Karpas-422 (cell line): ENCODE results near the gene POLR3K. TPM values are rescaled to one million over a fixed set of nuclear protein-coding genes. Genes with fewer than 3 reads are reported as not detected.

ENCODE experiments used
- DNase-seq: peaks from one replicate; pipeline ENCODE4 v3.0.0-alpha.2; 2015
- H2AFZ ChIP-seq: fragments of 200-600 bp; sonication (generic); 2 replicates; pipeline ENCODE4 v1.6.1; 2014; ENCODE audit warnings: antibody characterized with exemption, low read length, mixed read lengths
- H3K27ac ChIP-seq: fragments of 200-600 bp; sonication (generic); 2 replicates; pipeline ENCODE4 v1.5.1; 2014; ENCODE audit warnings: mild to moderate bottlenecking, low read length, moderate library complexity
- H3K27me3 ChIP-seq: fragments of 200-600 bp; sonication (generic); 2 replicates; pipeline ENCODE4 v1.6.1; 2014; ENCODE audit warnings: low read length, mixed read lengths
- H3K36me3 ChIP-seq: fragments of 200-600 bp; sonication (generic); 2 replicates; pipeline ENCODE4 v1.6.1; 2014; ENCODE audit warnings: low read length, mixed read lengths; ENCODE audit not compliant: insufficient read depth
- H3K4me1 ChIP-seq: fragments of 200-600 bp; sonication (generic); 2 replicates; pipeline ENCODE4 v1.6.1; 2014; ENCODE audit warnings: mild to moderate bottlenecking, low read length, mixed read lengths
- H3K4me2 ChIP-seq: fragments of 200-600 bp; sonication (generic); 2 replicates; pipeline ENCODE4 v1.6.1; 2014; ENCODE audit warnings: low read length, low read depth, mild to moderate bottlenecking; ENCODE audit not compliant: poor library complexity, severe bottlenecking
- H3K4me3 ChIP-seq: fragments of 200-600 bp; sonication (generic); 2 replicates; pipeline ENCODE4 v1.5.1; 2014; ENCODE audit warnings: mild to moderate bottlenecking, antibody characterized with exemption, low read length, mixed read lengths
- H3K79me2 ChIP-seq: fragments of 200-600 bp; sonication (generic); 2 replicates; pipeline ENCODE4 v1.6.1; 2014; ENCODE audit warnings: mild to moderate bottlenecking, low read length, mixed read lengths
- H3K9ac ChIP-seq: fragments of 200-600 bp; sonication (generic); 2 replicates; pipeline ENCODE4 v1.6.0; 2014; ENCODE audit warnings: low read length
- H3K9me2 ChIP-seq: fragments of 200-600 bp; sonication (generic), shearing (Covaris generic); replicated peaks from 2 replicates; pipeline ENCODE4 v1.6.0; 2014; ENCODE audit warnings: mild to moderate bottlenecking, low read length, moderate library complexity; ENCODE audit not compliant: insufficient read depth
- H3K9me3 ChIP-seq: fragments of 300-700, 200-600 bp; sonication (generic); 2 replicates; pipeline ENCODE4 v1.6.1; 2014; ENCODE audit warnings: low read length, mixed read lengths
- H4K20me1 ChIP-seq: fragments of 200-600 bp; sonication (generic); 2 replicates; pipeline ENCODE4 v1.6.1; 2014; ENCODE audit warnings: mild to moderate bottlenecking, antibody characterized with exemption, low read length, low read depth; ENCODE audit not compliant: insufficient read depth
- total RNA-seq: library from RNA; depleted of rRNA; stranded (reverse); fragments of >200 nt; shearing (Covaris generic); gene quantifications from 2 replicates; pipeline ENCODE4 v1.2.3, GENCODE V29; 2014; ENCODE audit warnings: low replicate concordance

The POLR3K gene
- total RNA-seq, 1 experiment from 2014 or later = 11.9 TPM

- Histone ChIP-seq H3K79me2 (no peaks in the 10 kb centered on the region), H3K4me3 (no peak overlapping the region), H3K27me3 (no peaks in the 10 kb centered on the region), H3K4me2 (no peak overlapping the region), H3K9me3 (no peaks in the 10 kb centered on the region), H3K4me1 (no peaks in the 10 kb centered on the region), H3K9me2 (no peaks in the 10 kb centered on the region), H3K27ac (no peak overlapping the region), H4K20me1 (no peaks in the 10 kb centered on the region; the same call in 1 of the 2 replicates), H2AFZ (no peak overlapping the region), H3K36me3 (no peaks in the 10 kb centered on the region), H3K9ac (no peak overlapping the region)
- DNase-seq = no peak
These were observed 11.5 kb upstream of the POLR3K start for GRCh38 chr16:64914-65255.

- Histone ChIP-seq H4K20me1 (no peaks in the 10 kb centered on the region; the same call in 1 of the 2 replicates), H3K36me3 (no peaks in the 10 kb centered on the region), H3K4me2 (no peak overlapping the region), H3K9me3 (no peaks in the 10 kb centered on the region), H3K27me3 (no peaks in the 10 kb centered on the region), H3K79me2 (no peaks in the 10 kb centered on the region), H3K27ac (no peak overlapping the region), H3K4me3 (no peak overlapping the region), H3K4me1 (no peaks in the 10 kb centered on the region), H3K9me2 (no peaks in the 10 kb centered on the region), H3K9ac (no peak overlapping the region), H2AFZ (no peak overlapping the region)
- DNase-seq = no peak
These were observed 10.8 kb upstream of the POLR3K start for GRCh38 chr16:63998-64913.

GRCh38 chr16:63466-63865 lies 10.1 kb upstream of the POLR3K start:
- H3K36me3 ChIP-seq = no peaks in the 10 kb centered on the region
- H3K4me1 ChIP-seq = no peaks in the 10 kb centered on the region
- no peaks in the 10 kb centered on the region for H3K9me2 ChIP-seq
- no peak overlapping the region for H2AFZ ChIP-seq
- H3K4me2 ChIP-seq = no peak overlapping the region
- H3K27me3 ChIP-seq = no peaks in the 10 kb centered on the region
- no peak for DNase-seq
- no peak overlapping the region for H3K9ac ChIP-seq
- H4K20me1 ChIP-seq = no peaks in the 10 kb centered on the region
- H3K4me3 ChIP-seq = no peak overlapping the region
- no peaks in the 10 kb centered on the region for H3K79me2 ChIP-seq
- H3K9me3 ChIP-seq = no peaks in the 10 kb centered on the region
- H3K27ac ChIP-seq = no peak overlapping the region

DNA sequence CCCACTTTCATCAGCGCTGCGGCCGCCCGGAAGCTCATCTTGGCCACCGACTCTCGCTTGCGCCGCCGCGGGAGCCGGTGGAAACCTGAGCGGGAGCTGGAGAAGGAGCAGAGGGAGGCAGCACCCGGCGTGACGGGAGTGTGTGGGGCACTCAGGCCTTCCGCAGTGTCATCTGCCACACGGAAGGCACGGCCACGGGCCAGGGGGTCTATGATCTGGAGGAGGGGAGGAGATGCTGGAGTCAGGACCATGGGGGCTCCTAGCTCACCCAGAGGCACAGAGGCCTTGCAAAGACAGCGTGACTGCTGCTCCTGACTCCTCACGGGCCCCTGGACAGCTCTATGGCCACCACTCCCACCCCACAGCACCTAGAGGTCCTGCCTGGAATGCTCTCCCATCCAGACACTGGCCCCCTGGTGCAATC lies 9.6 kb upstream of the POLR3K start:
- no peak overlapping the region for H3K4me2 ChIP-seq
- H3K4me1 ChIP-seq = no peaks in the 10 kb centered on the region
- no peaks in the 10 kb centered on the region for H3K27me3 ChIP-seq

DNA sequence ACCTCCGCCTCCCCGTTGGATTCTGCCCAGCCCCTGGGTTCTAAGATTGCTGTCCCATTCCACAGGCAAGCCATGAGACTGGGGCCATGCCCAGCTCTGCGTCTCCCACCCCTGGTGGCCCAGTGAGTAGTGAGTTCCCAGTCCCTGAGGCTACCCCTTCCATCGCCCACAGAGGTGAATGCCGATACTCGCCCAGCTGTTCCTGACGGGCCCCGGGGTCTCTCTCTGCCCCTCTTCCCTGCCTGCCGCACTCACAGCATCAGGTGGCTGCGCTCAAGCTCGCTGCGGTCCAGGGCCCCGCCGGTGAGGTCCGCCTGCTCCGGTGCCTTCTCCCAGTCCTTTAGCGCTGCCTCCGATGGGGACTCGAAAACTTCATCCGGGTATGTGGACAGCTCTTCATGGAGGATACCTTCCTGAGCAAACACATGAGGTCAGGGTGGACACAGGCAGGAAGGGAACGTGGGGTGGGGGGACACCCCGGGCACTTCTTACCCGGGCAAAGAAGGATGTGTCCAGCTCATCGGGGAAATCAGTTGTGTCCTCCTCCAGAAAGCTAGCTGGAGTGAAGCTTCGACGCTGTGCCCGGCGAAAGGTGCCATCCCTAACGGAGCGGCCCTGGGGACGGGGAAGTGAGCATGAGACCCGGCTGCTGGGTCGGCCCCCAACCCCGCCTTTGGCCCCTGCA lies 9.0 kb upstream of the POLR3K start:
- H3K9me3 ChIP-seq = no peaks in the 10 kb centered on the region
- no peaks in the 10 kb centered on the region for H3K9me2 ChIP-seq
- no peaks in the 10 kb centered on the region for H3K4me1 ChIP-seq
- H3K27ac ChIP-seq = no peak overlapping the region
- H3K36me3 ChIP-seq = no peaks in the 10 kb centered on the region
- no peak overlapping the region for H2AFZ ChIP-seq
- H4K20me1 ChIP-seq = no peaks in the 10 kb centered on the region
- H3K4me3 ChIP-seq = no peak overlapping the region
- no peak overlapping the region for H3K4me2 ChIP-seq
- DNase-seq = no peak
- H3K79me2 ChIP-seq = no peaks in the 10 kb centered on the region
- H3K27me3 ChIP-seq = no peaks in the 10 kb centered on the region
- no peak overlapping the region for H3K9ac ChIP-seq

More for the DNA sequence above, 9.6 kb upstream of the POLR3K start:
- Histone ChIP-seq H3K36me3 (no peaks in the 10 kb centered on the region), H2AFZ (no peak overlapping the region), H3K9me3 (no peaks in the 10 kb centered on the region), H3K79me2 (no peaks in the 10 kb centered on the region), H3K9me2 (no peaks in the 10 kb centered on the region), H3K27ac (no peak overlapping the region), H3K9ac (no peak overlapping the region), H4K20me1 (no peaks in the 10 kb centered on the region), H3K4me3 (no peak overlapping the region)
- no peak for DNase-seq

DNA sequence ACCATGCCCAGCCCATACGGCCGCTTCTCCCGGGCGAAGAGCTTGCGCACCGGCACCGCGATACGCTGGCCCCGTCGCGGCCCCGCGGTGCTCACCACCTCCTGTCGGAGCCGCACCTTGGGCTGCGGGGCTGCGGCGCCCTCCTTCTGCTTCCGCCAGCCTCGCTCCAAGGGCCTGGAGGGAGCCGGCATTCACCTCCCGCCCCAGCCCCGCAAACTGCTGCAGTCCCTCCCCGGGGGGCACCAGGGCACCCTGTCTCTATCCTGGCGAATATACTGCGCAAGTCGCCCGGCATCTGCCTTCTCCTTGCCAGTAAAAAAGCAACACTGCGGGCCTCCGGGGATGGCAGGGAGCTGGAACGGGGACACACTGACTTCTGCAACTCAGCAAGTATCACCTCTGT lies 8.5 kb upstream of the POLR3K start:
- H3K36me3 ChIP-seq = no peaks in the 10 kb centered on the region
- H3K27me3 ChIP-seq = no peaks in the 10 kb centered on the region
- no peaks in the 10 kb centered on the region for H3K79me2 ChIP-seq
- H3K4me1 ChIP-seq = no peaks in the 10 kb centered on the region
- no peaks in the 10 kb centered on the region for H3K9me2 ChIP-seq
- H3K9ac ChIP-seq = no peak overlapping the region
- H4K20me1 ChIP-seq = no peaks in the 10 kb centered on the region
- no peak for DNase-seq
- no peak overlapping the region for H3K27ac ChIP-seq
- no peaks in the 10 kb centered on the region for H3K9me3 ChIP-seq
- H3K4me3 ChIP-seq = no peak overlapping the region
- H2AFZ ChIP-seq = no peak overlapping the region
- H3K4me2 ChIP-seq = no peak overlapping the region

DNA sequence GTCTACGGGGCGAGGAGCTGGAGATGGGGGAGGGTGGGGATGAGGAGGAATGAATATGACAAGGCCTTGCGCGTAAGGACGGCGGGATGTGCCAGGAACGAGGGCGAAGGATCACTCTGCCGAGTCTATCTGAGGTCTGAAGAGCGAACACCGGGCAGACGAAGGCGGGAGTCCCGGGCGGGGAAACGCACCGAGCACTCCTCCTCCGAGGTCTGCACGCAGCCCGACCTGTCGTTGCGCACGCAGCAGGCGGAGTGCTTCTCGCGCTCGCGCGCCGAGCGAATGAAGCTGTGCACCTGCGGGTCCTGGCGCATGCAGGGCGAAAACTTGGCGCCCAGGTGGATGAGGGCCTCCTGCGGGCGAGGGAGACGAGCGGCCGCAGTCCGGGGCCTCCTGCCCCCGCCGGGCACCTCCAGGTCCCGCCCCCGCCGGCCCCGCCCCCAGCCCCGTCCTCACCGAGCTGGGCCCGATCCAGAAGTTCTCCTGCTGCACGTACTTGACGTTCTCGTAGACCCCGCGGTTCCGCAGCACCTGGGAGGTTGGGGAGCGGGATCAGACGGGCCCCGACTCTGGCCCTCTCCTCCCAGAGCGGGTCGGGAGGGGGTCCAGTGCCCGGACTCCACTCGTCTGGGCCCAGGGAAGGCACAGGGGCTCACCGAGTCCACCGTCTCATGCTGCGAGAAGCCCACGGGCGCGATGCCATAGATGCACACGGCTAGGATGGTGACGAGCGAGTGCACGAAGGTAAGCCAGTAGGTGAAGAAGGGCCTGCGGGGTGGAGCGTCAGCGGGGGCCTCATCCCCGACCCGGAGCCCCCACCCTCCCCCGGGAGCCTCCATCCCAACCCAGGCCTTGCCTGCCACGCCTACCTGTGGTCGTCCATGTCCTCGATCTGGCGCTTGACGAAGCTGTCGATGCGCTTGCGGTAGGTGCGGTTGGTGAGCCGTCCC lies 7.8 kb upstream of the POLR3K start:
- Histone ChIP-seq H3K4me3 (no peak overlapping the region), H2AFZ (no peak overlapping the region), H3K27ac (no peak overlapping the region), H4K20me1 (no peaks in the 10 kb centered on the region), H3K79me2 (no peaks in the 10 kb centered on the region), H3K4me1 (no peaks in the 10 kb centered on the region), H3K36me3 (peaks cover 2% of the 10 kb centered on the region; the same call in 1 of the 2 replicates), H3K9me2 (no peaks in the 10 kb centered on the region), H3K4me2 (no peak overlapping the region), H3K27me3 (no peaks in the 10 kb centered on the region), H3K9me3 (no peaks in the 10 kb centered on the region), H3K9ac (no peak overlapping the region)
- no peak for DNase-seq
